A549 (cell line): ENCODE data around the gene ZNF646.

Experiments
- CTCF ChIP-seq: fragments of >200 bp; sonication (Bioruptor Twin); formaldehyde crosslinking; IDR thresholded peaks from 3 replicates; pipeline ENCODE4 v1.5.1; 2016
- FOSB ChIP-seq: fragments of 250-450 bp; sonication (Bioruptor Pico); IDR thresholded peaks from 2 replicates; pipeline ENCODE4 v1.5.0; 2020; ENCODE audit warnings: mild to moderate bottlenecking, moderate library complexity
- RAD21 ChIP-seq, 2 experiments: fragments of >200 bp in 1 of 2; sonication (Bioruptor Twin) in 1 of 2; formaldehyde crosslinking in 1 of 2; IDR thresholded peaks in 1 of 2; conservative IDR thresholded peaks in 1 of 2; 2 replicates in 1 of 2; 3 replicates in 1 of 2; pipeline ENCODE4 v1.6.1; 2012 to 2018; ENCODE audit warnings: inconsistent platforms in 1 of 2

GRCh38 chr16:31043352-31043751 is 30.9 kb upstream of the ZNF646 start:
- TF ChIP-seq FOSB: no peak
- TF ChIP-seq RAD21 (conservative IDR thresholded peaks at IDR 0.05 in 1 of 2, IDR thresholded peaks at IDR 0.05 in 1 of 2): no peak
- TF ChIP-seq CTCF: no peak
